Caco-2 (cell line): ENCODE data around the gene CPO. TPM values are rescaled to one million over a fixed set of nuclear protein-coding genes. Genes with fewer than 3 reads are reported as not detected.

Experiments used
- BruUV-seq: library from RNA; stranded (reverse); fragments of 400-500 nt; replicated peaks from 2 replicates; lab custom pipeline; 2021; lab: Mats Ljungman, UMichigan
- CTCF ChIA-PET: fragments of 300-600 bp; sonication (Branson Sonifier 250); formaldehyde crosslinking; loops from one replicate; lab custom pipeline; 2022; ENCODE audit warnings: antibody characterized with exemption; lab: Charles Lee
- POLR2A ChIA-PET: fragments of 300-600 bp; sonication (Branson Sonifier 250); formaldehyde crosslinking; loops from one replicate; lab custom pipeline; 2022; ENCODE audit warnings: antibody characterized with exemption; lab: Charles Lee
- DNase-seq, 2 experiments: peaks; one replicate each; pipeline versions ENCODE4 v3.0.0 to v3.0.0-alpha.2; 2020 to 2022
- H3K27me3 ChIP-seq: replicated peaks from 2 replicates; pipeline ENCODE4 v1.6.0; 2011; ENCODE audit warnings: low read length; ENCODE audit not compliant: control insufficient read depth, insufficient read depth
- H3K36me3 ChIP-seq: 2 replicates; pipeline ENCODE4 v1.5.1; 2011; ENCODE audit warnings: low read length; ENCODE audit not compliant: control insufficient read depth, insufficient read depth
- H3K4me1 ChIP-seq: fragments of 250-450 bp; sonication (Bioruptor Pico); 2 replicates; pipeline ENCODE4 v1.5.1; 2020; ENCODE audit warnings: mild to moderate bottlenecking
- H3K4me3 ChIP-seq: 2 replicates; pipeline ENCODE4 v1.5.1; 2011; ENCODE audit warnings: low read depth, mild to moderate bottlenecking, control low read depth, low read length
- H3K9me3 ChIP-seq: fragments of 250-450 bp; sonication (Bioruptor Pico); 2 replicates; pipeline ENCODE4 v1.5.1; 2020; ENCODE audit warnings: mild to moderate bottlenecking, moderate library complexity
- H3K27ac Mint-ChIP-seq: one replicate; pipeline ENCODE4 v1.8.0; 2022; ENCODE audit warnings: mixed read lengths; ENCODE audit not compliant: unreplicated experiment
- H3K27me3 Mint-ChIP-seq: one replicate; pipeline ENCODE4 v1.8.0; 2022; ENCODE audit warnings: mixed read lengths; ENCODE audit not compliant: insufficient read depth, unreplicated experiment
- H3K36me3 Mint-ChIP-seq: one replicate; pipeline ENCODE4 v1.8.0; 2022; ENCODE audit warnings: mild to moderate bottlenecking, mixed read lengths; ENCODE audit not compliant: insufficient read depth, unreplicated experiment
- H3K4me1 Mint-ChIP-seq: one replicate; pipeline ENCODE4 v1.8.0; 2022; ENCODE audit warnings: low read depth, mixed read lengths; ENCODE audit not compliant: unreplicated experiment
- H3K4me3 Mint-ChIP-seq: one replicate; pipeline ENCODE4 v1.8.0; 2022; ENCODE audit warnings: mild to moderate bottlenecking, moderate library complexity, mixed read lengths; ENCODE audit not compliant: unreplicated experiment
- H3K9me3 Mint-ChIP-seq: one replicate; pipeline ENCODE4 v1.8.0; 2022; ENCODE audit warnings: mixed read lengths; ENCODE audit not compliant: unreplicated experiment
- intact Hi-C: fragments of 100-400 bp; cut with micrococcal nuclease; formaldehyde crosslinking; loops from one replicate; pipeline ENCODE4 v1.10.0; 2022; ENCODE audit not compliant: unreplicated experiment
- total RNA-seq: library from RNA; stranded (reverse); gene quantifications from 2 replicates; pipeline ENCODE4 v1.2.3, GENCODE V29; 2022
- TF ChIP-seq, protein P1 (sequence below), 2 experiments: fragments of 200-600 bp in 1 of 2; IDR thresholded peaks; 1 replicate in 1 of 2; 2 replicates in 1 of 2; pipeline versions ENCODE4 v1.5.1 to v1.8.0; 2011 to 2022; ENCODE audit warnings: antibody characterized with exemption in 1 of 2, control low read depth in 1 of 2, inconsistent platforms in 1 of 2, low read depth in 1 of 2, low read length in 1 of 2, mild to moderate bottlenecking in 1 of 2, moderate library complexity in 1 of 2; ENCODE audit not compliant: insufficient read depth in 1 of 2, severe bottlenecking in 1 of 2, unreplicated experiment in 1 of 2

Gene CPO
- total RNA-seq, 1 experiment from 2014 or later: not detected

DNA sequence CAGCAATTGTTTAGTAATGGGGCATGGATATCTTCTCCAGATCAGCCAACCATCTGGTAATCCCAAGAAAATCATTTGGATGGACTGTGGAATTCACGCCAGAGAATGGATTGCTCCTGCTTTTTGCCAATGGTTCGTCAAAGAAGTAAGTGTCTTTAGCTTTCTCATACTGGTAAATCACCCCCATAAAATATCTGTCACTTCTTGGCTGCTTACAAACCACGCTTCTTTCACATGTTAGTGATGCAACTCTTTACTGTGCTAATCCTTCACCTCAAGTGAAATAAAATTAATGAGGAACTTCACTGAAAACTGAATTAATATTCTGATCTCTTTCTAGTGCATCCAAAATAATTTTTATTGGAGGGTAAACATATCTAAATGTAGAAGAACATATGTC, 18.9 kb downstream of the CPO start:
- POLR2A ChIA-PET: no interaction called here

GRCh38 chr2:206962966-206963365, 23.6 kb downstream of the CPO start:
- DNase-seq: no peak
- Histone ChIP-seq H3K27me3 (no peaks in the 10 kb centered on the region), H3K9me3 (no peaks in the 10 kb centered on the region), H3K4me3 (no peak overlapping the region), H3K36me3 (no peaks in the 10 kb centered on the region), H3K4me1 (no peaks in the 10 kb centered on the region)
- no peaks in the 10 kb centered on the region for H3K36me3 Mint-ChIP-seq
- POLR2A ChIA-PET: no interaction called here
- peaks cover 6% of the 10 kb centered on the region for H3K4me1 Mint-ChIP-seq
- H3K4me3 Mint-ChIP-seq: no peak overlapping the region
- TF ChIP-seq, protein P1, sequence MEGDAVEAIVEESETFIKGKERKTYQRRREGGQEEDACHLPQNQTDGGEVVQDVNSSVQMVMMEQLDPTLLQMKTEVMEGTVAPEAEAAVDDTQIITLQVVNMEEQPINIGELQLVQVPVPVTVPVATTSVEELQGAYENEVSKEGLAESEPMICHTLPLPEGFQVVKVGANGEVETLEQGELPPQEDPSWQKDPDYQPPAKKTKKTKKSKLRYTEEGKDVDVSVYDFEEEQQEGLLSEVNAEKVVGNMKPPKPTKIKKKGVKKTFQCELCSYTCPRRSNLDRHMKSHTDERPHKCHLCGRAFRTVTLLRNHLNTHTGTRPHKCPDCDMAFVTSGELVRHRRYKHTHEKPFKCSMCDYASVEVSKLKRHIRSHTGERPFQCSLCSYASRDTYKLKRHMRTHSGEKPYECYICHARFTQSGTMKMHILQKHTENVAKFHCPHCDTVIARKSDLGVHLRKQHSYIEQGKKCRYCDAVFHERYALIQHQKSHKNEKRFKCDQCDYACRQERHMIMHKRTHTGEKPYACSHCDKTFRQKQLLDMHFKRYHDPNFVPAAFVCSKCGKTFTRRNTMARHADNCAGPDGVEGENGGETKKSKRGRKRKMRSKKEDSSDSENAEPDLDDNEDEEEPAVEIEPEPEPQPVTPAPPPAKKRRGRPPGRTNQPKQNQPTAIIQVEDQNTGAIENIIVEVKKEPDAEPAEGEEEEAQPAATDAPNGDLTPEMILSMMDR (IDR thresholded peaks at IDR 0.05; ENCODE audit: insufficient read depth in 1 of 2, low read depth in 1 of 2, low read length in 1 of 2, severe bottlenecking in 1 of 2, unreplicated experiment in 1 of 2): no peak
- no TSS peak for BruUV-seq
- CTCF ChIA-PET: no interaction called here
- intact Hi-C loops: no loop called here
- no peak overlapping the region for H3K27ac Mint-ChIP-seq
- no peaks in the 10 kb centered on the region for H3K27me3 Mint-ChIP-seq
- peaks cover 8% of the 10 kb centered on the region for H3K9me3 Mint-ChIP-seq

More for the DNA sequence above, 18.9 kb downstream of the CPO start:
- H3K27me3 Mint-ChIP-seq: no peaks in the 10 kb centered on the region
- DNase-seq: no peak
- no TSS peak for BruUV-seq
- H3K27ac Mint-ChIP-seq: no peak overlapping the region
- no peak overlapping the region for H3K4me3 ChIP-seq
- no peaks in the 10 kb centered on the region for H3K36me3 ChIP-seq
- no peaks in the 10 kb centered on the region for H3K27me3 ChIP-seq
- intact Hi-C loops: no loop called here
- H3K9me3 Mint-ChIP-seq: peaks cover 12% of the 10 kb centered on the region
- peaks cover 15% of the 10 kb centered on the region for H3K4me1 Mint-ChIP-seq
- no peak overlapping the region for H3K4me3 Mint-ChIP-seq
- no peaks in the 10 kb centered on the region for H3K36me3 Mint-ChIP-seq
- CTCF ChIA-PET: no interaction called here
- TF ChIP-seq, protein P1 (IDR thresholded peaks at IDR 0.05; ENCODE audit: insufficient read depth in 1 of 2, low read depth in 1 of 2, low read length in 1 of 2, severe bottlenecking in 1 of 2, unreplicated experiment in 1 of 2): no peak
- H3K9me3 ChIP-seq: peaks cover 19% of the 10 kb centered on the region
- H3K4me1 ChIP-seq: peaks cover 18% of the 10 kb centered on the region

DNA sequence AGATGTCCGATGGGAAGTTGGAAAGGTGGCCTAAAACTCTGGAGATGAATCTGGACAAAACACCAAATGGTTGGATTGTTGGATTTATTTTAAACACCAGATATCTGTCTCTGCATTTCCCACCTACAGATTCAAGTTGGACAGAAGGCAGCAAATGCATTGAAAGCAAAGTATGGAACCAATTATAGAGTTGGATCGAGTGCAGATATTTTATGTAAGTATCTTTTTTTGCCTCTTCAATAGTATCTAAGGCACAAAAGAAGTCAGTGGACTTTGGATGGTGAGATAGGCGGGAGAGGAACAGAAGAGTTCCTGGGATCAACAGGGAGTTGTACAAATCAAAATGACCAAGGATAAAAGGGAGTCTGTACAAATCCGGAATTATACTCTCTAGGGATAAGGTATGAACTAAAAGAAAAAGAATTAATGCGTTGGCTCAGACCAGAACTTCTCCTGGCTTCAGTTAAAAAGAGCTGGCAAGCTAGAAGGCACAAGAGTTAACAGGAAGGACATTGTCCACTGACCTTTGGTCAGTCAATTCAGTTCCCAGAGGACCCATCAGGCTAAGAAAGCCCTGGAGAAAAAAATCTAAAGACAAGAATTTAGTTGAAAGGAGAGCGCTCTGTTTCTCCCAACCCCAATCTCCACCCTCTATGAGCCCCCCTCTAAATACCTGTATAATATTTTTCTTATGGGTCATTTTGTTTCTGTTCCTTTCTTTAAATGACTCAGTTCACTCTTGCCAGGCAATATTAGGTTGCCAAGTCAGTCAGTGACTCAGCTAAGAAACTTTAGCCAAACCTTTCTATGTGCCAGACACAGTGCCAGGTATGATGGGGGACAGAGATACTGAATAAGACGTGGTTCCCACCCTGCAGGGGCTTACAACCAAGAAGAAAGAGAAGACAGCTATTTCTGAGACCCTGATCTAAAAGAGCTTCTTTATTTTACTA, 29.1 kb downstream of the CPO start:
- no peaks in the 10 kb centered on the region for H3K36me3 ChIP-seq
- intact Hi-C loops: no loop called here
- H3K9me3 Mint-ChIP-seq: peaks cover 10% of the 10 kb centered on the region
- H3K4me1 ChIP-seq: no peaks in the 10 kb centered on the region
- TF ChIP-seq, protein P1 (IDR thresholded peaks at IDR 0.05; ENCODE audit: insufficient read depth in 1 of 2, low read depth in 1 of 2, low read length in 1 of 2, severe bottlenecking in 1 of 2, unreplicated experiment in 1 of 2): no peak
- no peak overlapping the region for H3K4me3 ChIP-seq
- H3K4me1 Mint-ChIP-seq: peaks cover 9% of the 10 kb centered on the region
- BruUV-seq: no TSS peak
- ChIA-PET POLR2A (no interaction called here), CTCF (no interaction called here)
- H3K27me3 ChIP-seq: no peaks in the 10 kb centered on the region
- no peak for DNase-seq
- H3K9me3 ChIP-seq: no peaks in the 10 kb centered on the region
- no peak overlapping the region for H3K27ac Mint-ChIP-seq
- H3K4me3 Mint-ChIP-seq: no peak overlapping the region
- H3K27me3 Mint-ChIP-seq: no peaks in the 10 kb centered on the region
- H3K36me3 Mint-ChIP-seq: no peaks in the 10 kb centered on the region
